ENCODE measurements around the gene CPNE7.

DNA sequence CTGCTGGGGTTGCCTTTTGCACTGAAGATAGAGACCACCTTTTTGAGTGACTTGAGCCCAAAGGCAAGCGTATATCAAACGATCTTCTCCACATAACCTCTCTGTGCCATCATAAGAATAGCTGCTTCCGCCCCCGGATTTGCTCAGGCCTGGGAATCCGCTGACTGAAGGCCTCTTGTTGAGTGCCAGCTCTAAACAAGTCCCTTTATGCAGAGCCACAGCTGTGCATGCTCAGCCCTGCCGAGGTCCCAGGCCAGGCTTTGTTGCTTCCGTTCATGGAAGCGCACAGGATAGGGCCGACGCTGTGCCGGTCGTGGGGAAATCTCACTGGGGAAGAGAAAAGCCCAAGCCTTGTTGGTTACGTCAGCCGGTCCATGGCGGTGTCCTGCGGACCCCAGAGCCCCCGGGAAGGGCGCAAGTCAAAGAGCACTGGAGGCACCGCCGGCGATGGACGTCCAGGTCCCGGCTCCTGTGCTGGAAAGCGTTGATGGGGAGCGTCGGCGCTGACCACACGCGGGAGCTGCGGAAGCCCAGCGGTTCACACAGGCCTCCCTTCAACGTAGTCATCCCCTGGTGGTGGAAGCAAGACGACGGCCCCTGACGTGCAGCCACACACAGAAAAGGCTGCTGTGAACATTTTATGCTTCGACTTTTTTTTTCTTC lies 38.5 kb upstream of the CPNE7 start:
- TF ChIP-seq CTCF (IDR thresholded peaks at IDR 0.05; ENCODE audit: low read depth, low read length, poor library complexity, severe bottlenecking), result no peak
- no peak for TF ChIP-seq EZH2phosphoT487 (IDR thresholded peaks at IDR 0.05; ENCODE audit: borderline replicate concordance, low read length)

Data from DOHH2 (cell line).